HG02588 (cell line): ENCODE results near the gene CDC34.

Experiments
- ATAC-seq: cut with Tn5 transposase; IDR thresholded peaks from one replicate; pipeline ENCODE4 v1.9.1; 2021; ENCODE audit warnings: mild to moderate bottlenecking, moderate library complexity; ENCODE audit not compliant: unreplicated experiment

Gene CDC34

GRCh38 chr19:585551-586110, 54.1 kb downstream of the CDC34 start:
- no peak for ATAC-seq

GRCh38 chr19:588093-588740, 56.7 kb downstream of the CDC34 start:
- ATAC-seq = no peak

DNA sequence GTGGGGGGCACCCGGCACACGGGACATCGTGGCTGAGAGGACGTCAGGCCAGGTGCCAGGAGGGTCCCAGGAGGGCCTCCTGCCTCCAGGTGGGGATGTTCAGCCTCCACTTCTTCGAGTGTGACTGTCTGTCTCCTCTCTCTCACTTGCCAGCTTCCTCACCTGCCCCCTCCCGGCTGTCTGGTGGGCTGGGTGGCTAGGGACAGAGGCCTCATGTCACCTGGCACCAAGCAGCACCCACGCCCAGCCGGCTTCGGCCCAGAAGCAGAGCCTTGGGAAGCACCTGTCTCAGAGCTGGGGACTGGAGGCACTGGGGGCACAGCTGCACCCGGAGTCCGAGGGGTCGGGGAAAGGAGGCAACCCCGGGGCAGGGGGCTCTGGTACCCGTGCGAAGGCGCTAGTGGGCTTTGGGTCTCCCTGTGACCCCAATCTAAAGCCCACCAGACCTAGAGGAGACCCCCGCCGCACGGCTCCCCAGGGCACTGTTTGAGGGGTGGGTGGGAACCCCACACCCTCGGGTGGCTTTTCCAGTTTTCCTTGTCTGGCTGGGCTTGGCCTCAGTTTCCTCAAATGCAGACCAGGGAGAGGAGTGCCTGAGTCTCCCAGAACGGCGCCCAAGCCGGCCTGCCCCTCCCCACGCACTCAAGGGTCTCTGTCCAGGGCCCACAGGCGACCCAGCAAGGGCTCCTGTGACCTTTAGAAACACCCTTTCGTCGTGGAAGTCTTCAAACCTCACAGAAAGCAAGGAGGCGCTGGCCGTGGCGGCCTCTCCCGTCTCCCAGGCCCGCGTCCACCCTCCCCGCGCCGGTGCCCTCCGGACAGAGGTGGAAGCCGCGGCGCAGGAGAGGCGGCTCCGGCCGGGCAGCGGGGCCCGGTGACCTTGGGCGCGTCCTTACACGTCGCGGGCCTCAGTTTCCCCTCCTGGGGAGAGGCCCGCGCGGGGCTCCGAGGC, 57.5 kb downstream of the CDC34 start:
- ATAC-seq = no peak

DNA sequence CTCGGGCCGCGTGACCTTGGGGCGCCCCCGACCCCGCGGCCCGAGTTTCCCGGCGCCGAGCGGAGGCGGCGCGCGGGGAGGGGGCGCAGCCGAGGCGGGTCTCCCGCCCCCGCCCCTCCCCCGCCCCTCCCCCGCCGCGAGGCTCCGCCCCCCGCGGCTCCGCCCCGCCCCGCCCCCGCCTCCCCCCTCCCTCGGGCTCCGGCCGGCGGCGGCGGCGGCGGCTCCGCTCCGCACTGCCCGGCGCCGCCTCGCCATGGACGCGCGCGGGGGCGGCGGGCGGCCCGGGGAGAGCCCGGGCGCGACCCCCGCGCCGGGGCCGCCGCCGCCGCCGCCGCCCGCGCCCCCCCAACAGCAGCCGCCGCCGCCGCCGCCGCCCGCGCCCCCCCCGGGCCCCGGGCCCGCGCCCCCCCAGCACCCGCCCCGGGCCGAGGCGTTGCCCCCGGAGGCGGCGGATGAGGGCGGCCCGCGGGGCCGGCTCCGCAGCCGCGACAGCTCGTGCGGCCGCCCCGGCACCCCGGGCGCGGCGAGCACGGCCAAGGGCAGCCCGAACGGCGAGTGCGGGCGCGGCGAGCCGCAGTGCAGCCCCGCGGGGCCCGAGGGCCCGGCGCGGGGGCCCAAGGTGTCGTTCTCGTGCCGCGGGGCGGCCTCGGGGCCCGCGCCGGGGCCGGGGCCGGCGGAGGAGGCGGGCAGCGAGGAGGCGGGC, 58.3 kb downstream of the CDC34 start, which contains the start of gene HCN2:
HCN2 (plus strand) TSS at position 189 of the 703 bp plus-strand sequence; CDS start at position 254, 65 bp downstream.
- ATAC-seq = no peak

DNA sequence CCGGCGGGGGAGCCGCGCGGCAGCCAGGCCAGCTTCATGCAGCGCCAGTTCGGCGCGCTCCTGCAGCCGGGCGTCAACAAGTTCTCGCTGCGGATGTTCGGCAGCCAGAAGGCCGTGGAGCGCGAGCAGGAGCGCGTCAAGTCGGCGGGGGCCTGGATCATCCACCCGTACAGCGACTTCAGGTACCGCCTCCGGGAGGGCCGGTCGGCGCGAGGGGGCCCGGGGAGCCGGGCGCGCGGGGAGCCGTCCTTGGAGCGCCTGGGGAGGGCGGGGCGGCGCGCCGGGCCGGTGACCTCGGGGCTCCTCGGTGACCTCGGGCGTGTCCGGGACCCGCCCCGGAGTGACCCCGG, 58.8 kb downstream of the CDC34 start:
- no peak for ATAC-seq

DNA sequence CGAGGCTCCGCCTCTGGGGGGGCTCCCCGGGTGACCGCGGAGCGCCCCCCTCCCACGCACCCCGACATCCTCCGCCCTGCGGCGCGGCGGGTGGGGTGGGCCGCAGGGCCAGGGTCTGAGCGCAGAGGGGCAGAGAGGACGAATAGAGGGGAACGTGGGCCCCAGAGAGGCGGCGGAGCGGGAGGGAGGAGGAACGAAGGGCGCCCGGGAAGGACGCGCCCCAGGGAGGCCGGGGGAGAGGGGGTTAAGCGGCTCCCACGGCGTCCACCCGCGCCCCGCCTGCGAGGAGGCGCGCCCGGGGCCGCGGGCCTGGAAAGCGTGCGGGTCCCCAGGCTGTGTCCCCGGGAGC, 59.2 kb downstream of the CDC34 start:
- no peak for ATAC-seq

- ATAC-seq = no peak
Observed at GRCh38 chr19:591099-591958, 59.8 kb downstream of the CDC34 start.
